Activated CD4-positive, CD25-positive, alpha-beta regulatory T cell treated with anti-CD3 and anti-CD28 coated beads, Interleukin-2, amount 50 U/mL, for 24 hours (primary cell): ENCODE results near the gene RAB11FIP4.

Source experiments
- ATAC-seq, 2 donors: fragments of 150-1000 bp; cut with Tn5 transposase; one replicate each; pipeline ENCODE4 v1.10.0; 2021; ENCODE audit warnings: mild to moderate bottlenecking in 1 of 2, moderate library complexity in 1 of 2

Gene RAB11FIP4

GRCh38 chr17:31508288-31509094, 117.0 kb downstream of the RAB11FIP4 start:
- peak; percentile 80 to 87 for ATAC-seq

DNA sequence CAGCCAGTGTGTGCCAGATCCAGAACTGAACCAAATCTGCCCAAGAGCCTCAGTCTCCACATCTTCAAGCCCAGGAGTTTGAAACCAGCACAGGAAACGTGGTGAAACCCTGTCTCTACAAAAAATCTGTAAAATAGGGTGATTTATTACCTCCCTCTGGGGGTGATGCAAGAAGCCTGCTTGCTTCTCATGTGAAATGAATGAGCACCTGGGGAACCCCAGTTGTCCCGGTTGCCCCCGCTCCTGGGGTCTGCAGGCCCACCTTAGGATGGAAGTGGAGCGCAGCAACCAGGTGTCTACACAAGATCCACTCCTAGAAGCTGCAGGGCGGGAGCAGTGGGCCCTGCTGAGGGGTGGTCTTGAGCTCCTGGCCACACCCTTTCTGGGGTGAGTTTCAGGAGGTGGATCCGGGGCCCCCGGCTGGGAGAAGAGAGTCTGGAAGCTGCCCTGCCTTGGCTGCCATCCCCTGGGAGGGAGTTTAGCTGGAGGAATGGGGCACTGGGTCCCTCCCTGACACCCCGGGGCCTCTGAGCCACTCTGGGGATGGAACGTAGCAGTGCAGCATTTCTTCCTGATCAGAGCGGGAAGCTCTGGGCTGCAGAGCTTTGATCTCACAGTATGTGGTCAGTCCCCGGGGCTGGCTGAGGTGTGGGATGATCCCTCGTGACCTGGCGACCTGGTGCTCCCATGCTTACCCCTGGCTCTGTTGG, 117.8 kb downstream of the RAB11FIP4 start:
- ATAC-seq: peak in 1 of 2 donors; percentile 31

- ATAC-seq: no peak
Observed at GRCh38 chr17:31509805-31510177, 118.3 kb downstream of the RAB11FIP4 start.

DNA sequence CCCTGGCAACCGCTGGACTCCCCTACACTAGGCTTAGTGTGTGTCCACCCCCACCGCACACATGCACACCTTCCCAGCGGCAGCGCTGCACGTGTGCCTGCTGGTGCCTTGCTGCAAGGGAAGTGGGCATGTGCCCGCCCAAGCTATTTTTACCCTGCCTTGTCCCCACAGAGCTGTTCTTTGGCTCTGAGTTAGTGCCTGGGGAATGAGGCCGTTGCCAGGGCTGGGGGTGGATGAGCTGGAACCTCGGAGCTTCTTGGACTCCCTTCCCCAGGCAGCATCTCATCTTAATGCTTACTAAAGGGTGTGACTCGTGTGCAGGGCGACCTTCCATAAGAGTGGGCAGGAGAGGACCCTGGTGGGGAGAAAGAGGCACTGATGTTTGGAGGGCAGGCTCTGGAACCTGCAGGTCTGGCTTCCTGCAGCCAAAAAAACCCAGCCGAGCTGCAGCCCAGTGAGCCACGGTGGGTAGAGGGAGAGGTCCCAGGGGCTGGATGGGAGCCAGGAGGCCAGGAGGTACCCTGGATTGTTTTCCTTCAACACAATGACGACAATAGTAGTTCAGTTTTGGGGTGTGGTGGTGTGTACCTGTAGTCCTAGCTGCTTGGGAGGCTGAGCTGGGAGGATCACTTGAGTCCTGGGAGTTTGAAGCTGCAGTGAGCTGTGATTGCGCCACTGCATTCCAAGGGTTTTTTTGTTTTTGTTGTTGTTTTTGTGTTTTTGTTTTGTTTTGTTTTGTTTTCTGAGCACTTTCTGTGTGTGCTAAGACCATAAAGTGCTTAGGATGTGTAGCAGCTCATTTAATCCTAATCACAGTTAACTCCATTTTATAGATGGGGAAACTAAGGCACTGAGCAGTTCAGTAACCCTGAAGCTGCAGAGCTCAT, 119.1 kb downstream of the RAB11FIP4 start:
- no peak for ATAC-seq

DNA sequence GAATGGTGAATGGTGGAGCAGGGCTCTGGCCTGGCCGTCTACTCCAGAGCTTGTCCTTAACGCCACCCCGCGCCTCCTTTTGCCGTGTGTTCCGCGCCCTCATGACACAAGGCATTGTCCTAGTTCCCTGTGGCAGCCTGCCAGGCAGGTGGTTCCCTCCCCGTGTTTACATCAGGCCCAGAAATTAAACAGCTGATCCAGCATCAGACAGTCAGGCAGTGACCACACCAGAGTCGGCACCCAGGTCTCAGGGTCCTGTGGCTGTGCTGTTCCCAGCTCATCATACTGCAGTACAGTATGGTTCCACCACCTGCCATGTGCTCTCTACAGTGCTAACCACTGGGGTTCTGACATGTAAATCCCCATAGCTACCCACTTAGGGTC, 119.7 kb downstream of the RAB11FIP4 start:
- ATAC-seq: no peak

GRCh38 chr17:31511580-31511979, 120.1 kb downstream of the RAB11FIP4 start:
- ATAC-seq: no peak

DNA sequence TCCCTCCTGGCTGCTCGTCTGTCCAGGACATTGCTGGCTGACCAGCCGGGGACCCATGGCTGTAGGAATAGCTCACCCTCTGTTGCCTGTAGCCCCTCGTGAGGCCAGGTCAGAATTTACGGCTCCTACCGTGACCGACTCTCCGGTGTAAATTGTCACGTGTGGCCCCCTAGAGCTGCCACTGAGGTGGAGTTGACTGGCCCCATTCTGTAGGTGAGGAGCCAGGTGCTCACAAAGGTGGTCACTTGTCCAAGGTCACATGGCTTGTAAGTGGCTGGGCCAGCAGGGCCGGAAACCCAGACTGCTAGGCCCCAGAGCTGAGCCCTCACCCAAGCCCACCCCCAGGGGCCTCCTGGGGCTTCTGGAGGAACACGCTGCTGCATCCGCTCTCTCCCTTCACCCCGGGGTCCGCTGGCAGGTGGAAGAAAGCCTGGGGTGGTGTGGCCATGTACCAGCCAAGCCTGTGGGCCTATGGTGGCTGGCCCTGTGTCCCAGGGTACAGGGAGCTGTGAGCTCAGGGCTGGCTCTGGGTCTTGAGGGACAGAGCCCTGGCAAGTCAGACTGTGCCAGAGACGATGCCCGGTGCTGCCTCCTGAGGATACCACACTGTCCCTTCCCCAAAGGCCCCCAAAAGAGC, 120.7 kb downstream of the RAB11FIP4 start:
- ATAC-seq: no peak

DNA sequence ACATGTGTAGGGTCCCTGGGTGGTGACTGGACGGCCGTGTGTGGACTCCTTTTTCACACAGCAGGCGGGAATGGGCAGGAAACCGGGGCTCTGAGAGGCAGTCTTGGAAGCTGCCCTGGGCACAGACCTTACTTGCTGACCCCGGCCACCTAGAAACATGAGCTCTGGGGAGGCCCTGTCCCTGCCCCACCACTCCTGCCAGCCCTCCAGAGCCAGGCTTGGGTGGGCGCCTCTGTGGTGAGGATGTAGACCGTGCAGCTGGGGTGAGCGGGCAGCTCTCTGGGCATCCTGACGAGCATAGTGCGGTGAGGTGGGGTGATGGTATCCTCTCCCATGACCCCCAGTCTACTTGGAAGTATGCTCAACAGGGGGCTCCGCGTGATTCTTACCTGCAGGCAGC, 121.3 kb downstream of the RAB11FIP4 start:
- ATAC-seq: no peak

GRCh38 chr17:31513731-31514427, 122.4 kb downstream of the RAB11FIP4 start:
- no peak for ATAC-seq

DNA sequence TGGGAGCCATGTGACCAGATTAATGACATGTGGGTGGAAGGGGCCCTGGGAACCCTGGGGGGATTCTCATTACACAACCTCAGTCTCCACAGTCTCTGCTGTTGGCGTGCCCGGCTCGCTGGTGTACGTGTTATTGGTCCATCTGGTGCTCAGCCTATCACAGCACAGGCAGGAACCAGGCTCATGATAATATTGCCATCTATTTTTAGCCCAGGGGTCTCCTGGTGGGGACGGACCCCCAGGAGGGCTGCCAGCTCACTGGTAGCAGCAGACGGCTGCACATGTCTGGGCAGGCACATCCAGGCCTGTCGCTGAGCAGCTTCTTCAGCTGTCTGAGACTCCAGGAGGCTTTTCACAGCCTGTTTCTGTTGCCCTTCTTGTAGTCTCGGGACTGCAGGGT, 123.8 kb downstream of the RAB11FIP4 start:
- no peak for ATAC-seq

DNA sequence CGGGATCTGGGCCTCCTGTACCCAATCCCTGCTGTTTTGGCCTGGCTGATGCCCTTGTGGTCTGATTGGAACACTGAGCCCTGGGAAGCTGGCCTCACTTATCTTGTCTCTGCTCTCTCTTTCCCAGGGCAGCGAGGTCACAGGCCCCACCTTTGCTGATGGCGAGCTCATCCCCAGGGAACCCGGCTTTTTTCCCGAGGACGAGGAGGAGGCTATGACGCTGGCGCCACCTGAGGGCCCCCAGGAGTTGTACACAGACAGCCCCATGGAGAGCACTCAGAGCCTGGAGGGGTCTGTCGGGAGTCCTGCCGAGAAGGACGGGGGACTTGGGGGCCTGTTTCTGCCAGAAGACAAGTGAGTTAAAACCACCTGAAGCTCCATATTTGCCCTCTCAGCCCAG, 126.0 kb downstream of the RAB11FIP4 start:
- no peak for ATAC-seq

- no peak for ATAC-seq
Observed at GRCh38 chr17:31518478-31518877, 127.0 kb downstream of the RAB11FIP4 start.

DNA sequence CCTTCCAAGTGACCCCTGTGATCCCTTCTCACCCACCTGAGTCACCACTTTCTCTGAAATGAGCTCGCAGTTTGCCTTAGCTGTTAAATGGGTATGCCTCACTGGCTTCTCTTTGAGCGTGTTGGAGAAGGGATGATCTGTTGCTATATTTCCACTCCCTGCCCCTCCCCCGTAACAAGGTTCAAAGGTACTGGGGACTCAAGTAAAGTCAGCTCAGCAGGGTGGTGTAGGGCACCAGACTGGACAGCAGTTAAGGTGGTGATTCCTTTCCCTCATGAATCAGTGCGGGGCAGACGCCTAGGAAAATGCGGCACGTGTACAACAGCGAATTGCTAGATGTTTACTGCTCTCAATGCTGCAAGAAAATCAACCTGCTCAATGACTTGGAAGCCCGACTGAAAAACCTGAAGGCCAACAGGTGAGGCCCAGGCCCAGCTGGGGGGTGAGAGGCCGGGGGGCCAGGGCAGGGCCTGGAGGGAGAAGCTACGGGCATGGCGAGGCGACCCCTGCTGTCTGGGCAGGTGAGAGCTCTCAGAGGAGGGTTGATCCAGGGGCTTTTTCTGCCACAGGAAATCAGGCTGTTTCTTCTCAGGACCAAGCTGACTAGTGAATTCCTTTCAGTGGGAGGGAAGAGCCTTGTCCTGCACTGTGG, 130.3 kb downstream of the RAB11FIP4 start:
- no peak for ATAC-seq

GRCh38 chr17:31522284-31522931, 130.9 kb downstream of the RAB11FIP4 start:
- no peak for ATAC-seq

DNA sequence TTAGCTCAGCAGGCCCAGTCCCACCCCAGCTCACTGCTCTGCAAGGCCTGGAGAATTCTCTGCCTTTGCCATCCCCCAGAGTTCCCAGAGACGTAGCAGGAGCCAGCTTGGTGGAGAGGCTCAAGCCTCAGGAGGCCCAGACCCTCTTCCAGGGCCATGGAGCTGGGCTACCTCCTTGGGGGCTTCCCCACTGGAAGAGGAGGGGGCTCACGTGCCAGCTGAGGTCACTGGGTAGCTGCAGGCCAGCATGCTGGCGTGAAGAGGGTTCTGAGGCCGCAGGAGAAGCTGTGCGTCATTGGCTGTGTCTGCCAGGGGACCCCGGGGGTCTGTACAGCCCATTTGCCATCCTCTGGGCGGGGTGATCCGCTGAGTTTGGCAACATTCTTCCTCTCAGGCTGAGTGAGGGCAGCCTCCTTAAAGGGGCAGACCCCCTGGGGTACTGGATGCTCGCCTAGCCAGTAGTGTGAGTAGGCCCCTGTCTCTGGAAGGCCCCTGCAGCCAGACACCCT, 131.6 kb downstream of the RAB11FIP4 start:
- ATAC-seq: no peak

DNA sequence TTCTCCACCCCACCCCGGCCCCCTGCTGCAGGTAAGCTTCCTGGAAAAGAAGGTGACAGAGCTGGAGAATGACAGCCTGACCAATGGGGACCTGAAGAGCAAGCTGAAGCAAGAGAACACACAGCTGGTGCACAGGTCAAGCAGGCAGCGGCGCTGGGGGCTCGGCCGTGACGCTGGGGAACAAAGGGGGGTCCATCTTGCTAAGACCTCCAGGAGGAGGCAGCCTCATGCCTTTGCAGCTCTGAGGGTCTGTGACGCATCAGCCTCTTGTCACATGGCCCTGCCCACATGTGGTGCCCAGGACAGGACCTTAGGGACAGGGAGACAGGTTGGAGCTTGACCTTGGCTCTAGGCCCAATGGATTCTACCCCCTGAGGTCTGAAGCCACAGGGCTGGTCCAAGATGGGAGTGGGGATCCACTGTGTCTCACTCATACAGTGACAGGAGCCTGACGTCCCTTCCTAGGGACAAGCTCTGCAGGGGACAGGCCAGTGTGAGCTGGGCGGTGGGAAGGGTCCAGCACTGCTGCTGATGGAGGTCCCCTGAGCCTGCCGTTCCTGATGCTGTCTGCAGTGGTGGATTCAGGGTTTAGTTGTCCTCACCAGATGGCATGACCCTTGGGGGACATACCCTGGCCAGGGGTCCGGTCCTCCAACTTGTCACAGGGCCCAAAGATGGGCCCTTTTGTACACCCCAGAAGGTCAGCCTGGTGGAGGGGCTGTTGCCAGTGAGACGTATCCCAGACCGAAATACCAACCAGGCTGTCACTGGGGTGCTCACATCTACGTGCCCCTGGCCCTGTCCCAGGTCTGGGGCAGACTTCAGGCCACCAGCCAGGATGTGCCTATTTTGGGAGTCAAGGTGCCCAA, 132.6 kb downstream of the RAB11FIP4 start:
- ATAC-seq: no peak

GRCh38 chr17:31524926-31525800, 133.7 kb downstream of the RAB11FIP4 start:
- ATAC-seq: peak; percentile 90

DNA sequence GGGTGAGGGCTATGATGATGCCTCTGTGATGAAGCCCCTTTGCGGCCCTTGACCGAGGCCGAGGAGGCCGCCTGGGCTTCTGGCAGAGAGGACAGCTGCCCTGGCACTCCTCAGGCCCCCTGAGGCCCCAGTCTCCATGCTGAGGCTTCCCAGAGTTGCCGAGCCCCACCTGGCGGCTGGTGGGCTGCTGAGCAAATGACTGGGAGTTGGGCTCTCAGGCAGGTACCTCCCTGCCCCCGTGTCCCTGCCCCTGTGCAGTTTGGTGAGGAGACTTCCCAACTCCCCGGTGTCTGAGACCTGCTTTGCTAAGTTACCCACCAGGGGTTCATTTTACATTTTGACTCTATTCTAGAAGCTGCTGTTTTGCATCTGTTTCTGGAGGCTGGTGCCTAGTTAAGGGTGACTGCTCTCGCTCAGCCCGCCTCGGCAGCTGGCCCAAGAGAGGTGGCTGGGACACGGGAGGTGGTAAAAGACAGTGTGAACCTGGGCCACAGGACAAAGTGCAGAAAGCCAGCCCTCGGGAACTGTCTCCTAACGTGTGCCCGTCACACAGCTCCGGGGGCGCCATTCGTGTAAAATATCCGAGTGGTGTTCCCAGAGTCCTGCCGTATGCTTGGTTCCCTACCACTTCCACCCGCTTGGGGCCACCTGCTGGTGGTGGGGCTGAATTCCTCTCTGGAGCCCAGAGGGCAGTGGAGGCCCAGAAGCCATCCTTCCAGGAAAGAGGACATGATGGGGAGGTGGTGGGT, 134.5 kb downstream of the RAB11FIP4 start:
- no peak for ATAC-seq
